ENCODE measurements around the gene SPRR3.

SPRR3 gene

DNA sequence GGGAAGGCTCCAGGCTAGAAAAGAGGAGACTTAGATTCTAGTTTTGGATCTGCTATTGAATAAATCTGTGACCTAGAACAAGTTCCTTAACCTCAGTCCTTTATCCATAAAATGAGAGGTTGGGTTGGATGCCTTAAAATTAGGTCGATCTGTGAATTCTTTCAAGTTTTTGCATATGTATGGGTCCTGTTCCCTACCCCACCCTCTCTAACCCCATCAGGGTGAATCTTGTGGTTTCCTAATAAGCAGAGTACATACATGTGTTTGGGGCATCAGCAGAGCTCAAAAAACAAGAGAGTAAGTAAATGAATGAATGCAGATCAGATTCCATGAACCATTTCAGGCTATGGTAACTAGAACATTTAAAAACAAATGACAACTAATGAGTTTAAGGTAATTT, 24.9 kb upstream of the SPRR3 start (continued):
- TF ChIP-seq ISL1 (CRISPR knock-in tag; IDR thresholded peaks at IDR 0.05) (no peak), TCF4 (CRISPR knock-in tag; IDR thresholded peaks at IDR 0.05; ENCODE audit: borderline replicate concordance) (no peak)

DNA sequence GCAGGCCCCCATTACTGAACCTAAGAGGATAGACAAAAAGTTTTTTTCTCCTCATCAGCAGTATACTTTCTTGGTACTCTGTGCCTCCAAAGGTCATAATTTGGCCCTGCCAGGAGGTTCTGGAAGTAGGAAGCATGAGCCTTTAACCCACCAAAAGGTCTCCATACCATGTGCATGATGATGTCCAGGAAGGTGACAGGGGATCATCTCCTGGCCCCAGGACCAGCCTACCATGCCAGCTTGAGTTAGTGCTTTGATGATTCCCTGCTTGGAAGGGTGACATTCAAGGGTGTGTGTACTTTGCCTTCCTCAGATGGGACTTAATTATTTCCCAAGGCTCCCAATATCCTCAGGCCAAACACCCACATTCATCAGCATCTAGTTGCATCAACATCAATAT, 23.9 kb upstream of the SPRR3 start:
- no peak for ATAC-seq
- TF ChIP-seq, protein P1, sequence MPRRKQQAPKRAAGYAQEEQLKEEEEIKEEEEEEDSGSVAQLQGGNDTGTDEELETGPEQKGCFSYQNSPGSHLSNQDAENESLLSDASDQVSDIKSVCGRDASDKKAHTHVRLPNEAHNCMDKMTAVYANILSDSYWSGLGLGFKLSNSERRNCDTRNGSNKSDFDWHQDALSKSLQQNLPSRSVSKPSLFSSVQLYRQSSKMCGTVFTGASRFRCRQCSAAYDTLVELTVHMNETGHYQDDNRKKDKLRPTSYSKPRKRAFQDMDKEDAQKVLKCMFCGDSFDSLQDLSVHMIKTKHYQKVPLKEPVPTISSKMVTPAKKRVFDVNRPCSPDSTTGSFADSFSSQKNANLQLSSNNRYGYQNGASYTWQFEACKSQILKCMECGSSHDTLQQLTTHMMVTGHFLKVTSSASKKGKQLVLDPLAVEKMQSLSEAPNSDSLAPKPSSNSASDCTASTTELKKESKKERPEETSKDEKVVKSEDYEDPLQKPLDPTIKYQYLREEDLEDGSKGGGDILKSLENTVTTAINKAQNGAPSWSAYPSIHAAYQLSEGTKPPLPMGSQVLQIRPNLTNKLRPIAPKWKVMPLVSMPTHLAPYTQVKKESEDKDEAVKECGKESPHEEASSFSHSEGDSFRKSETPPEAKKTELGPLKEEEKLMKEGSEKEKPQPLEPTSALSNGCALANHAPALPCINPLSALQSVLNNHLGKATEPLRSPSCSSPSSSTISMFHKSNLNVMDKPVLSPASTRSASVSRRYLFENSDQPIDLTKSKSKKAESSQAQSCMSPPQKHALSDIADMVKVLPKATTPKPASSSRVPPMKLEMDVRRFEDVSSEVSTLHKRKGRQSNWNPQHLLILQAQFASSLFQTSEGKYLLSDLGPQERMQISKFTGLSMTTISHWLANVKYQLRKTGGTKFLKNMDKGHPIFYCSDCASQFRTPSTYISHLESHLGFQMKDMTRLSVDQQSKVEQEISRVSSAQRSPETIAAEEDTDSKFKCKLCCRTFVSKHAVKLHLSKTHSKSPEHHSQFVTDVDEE (CRISPR knock-in tag; IDR thresholded peaks at IDR 0.05), result no peak
- TF ChIP-seq ISL1 (CRISPR knock-in tag; IDR thresholded peaks at IDR 0.05), result no peak
- no peak for TF ChIP-seq ZNF70 (CRISPR knock-in tag; IDR thresholded peaks at IDR 0.05)

DNA sequence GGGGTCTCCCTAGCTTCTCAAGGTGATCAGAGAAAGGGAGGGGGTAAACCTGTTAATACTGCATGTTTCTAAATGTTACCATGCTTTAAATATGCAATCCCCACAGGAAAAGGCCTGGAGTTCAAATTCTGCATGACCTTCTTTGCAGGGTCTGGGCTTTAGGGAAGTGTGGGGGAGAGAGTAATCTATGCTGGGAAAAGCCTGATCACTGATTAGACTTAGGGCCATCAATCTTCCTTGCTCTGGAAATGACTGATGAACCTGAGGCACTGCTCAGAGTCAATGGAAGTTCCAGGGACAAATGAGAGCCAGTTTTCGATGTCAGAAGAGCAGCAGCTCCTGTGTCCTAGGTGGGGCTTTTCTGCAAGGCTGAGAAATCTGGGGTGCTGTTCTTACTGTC, 20.9 kb upstream of the SPRR3 start:
- TF ChIP-seq, protein P2, sequence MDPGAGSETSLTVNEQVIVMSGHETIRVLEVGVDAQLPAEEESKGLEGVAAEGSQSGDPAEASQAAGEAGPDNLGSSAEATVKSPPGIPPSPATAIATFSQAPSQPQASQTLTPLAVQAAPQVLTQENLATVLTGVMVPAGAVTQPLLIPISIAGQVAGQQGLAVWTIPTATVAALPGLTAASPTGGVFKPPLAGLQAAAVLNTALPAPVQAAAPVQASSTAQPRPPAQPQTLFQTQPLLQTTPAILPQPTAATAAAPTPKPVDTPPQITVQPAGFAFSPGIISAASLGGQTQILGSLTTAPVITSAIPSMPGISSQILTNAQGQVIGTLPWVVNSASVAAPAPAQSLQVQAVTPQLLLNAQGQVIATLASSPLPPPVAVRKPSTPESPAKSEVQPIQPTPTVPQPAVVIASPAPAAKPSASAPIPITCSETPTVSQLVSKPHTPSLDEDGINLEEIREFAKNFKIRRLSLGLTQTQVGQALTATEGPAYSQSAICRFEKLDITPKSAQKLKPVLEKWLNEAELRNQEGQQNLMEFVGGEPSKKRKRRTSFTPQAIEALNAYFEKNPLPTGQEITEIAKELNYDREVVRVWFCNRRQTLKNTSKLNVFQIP (CRISPR knock-in tag; IDR thresholded peaks at IDR 0.05; ENCODE audit: borderline replicate concordance, low read depth), result no peak
- no peak for ATAC-seq

DNA sequence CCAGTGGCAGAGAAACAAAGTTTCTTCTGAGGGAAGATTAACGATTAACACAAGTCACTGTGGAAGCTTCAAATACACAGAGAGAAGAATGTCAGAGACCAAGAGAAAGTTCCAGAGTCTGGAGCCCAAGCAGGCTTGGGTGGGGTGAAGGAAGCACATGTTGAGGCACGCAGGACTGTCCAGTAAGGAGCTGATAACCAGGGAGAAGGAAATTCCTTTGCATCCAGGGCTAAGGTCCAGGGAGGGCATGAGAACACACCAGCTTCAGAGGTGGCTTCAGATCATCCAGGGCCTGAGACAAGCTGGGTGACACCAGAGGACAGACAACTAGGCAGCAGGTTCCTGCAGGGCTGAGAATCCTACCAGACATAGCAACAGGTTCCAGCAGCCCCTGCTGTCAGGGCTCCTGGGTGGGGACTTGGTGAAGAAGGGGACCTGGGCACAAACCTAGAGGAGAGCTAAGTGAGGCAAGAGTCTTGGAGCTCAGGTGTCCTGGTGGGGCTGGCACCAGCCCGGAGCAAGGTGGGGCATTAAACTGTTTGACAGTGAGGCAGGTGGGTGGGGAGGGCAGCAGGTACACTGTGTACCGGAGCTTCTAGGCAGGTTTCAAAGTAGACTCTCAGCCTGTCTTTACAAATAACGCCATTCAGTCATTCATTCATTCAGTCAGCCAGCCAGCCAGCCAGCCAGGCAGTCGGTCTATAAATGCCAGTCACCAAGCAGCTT, 20.2 kb upstream of the SPRR3 start:
- no peak for ATAC-seq
- TF ChIP-seq GLIS3 (CRISPR knock-in tag; IDR thresholded peaks at IDR 0.05) (no peak), TOX (CRISPR knock-in tag; IDR thresholded peaks at IDR 0.05; ENCODE audit: borderline replicate concordance) (no peak), ZNF8 (CRISPR knock-in tag; IDR thresholded peaks at IDR 0.05) (no peak), ZNF565 (CRISPR knock-in tag; conservative IDR thresholded peaks at IDR 0.05; ENCODE audit: low read depth) (no peak), CSDC2 (CRISPR knock-in tag; IDR thresholded peaks at IDR 0.05) (no peak), ZFP3 (CRISPR knock-in tag; IDR thresholded peaks at IDR 0.05) (no peak), BACH2 (CRISPR knock-in tag; IDR thresholded peaks at IDR 0.05; ENCODE audit: borderline replicate concordance) (no peak)
- TF ChIP-seq, protein P1 (CRISPR knock-in tag; IDR thresholded peaks at IDR 0.05), result no peak

DNA sequence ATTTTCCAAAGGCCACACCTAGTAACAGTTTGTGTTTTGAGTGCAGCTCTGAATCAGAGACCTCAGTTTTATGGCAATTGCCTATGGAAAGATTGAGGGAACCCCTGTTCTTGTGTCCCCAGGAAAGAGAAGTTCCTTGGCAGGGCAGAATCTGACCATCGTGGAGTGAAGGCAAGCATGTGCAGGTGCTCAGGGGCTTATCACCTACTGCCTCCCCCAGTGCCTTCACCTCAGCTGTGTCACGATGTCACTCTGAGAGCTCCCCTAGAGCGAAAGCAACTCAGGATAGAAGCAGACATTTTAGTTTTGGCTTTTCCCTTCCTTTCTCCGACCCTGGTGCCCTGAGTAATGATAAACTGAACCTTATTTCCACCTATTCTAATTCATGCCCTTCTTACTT, 19.5 kb upstream of the SPRR3 start:
- TF ChIP-seq, protein P3, sequence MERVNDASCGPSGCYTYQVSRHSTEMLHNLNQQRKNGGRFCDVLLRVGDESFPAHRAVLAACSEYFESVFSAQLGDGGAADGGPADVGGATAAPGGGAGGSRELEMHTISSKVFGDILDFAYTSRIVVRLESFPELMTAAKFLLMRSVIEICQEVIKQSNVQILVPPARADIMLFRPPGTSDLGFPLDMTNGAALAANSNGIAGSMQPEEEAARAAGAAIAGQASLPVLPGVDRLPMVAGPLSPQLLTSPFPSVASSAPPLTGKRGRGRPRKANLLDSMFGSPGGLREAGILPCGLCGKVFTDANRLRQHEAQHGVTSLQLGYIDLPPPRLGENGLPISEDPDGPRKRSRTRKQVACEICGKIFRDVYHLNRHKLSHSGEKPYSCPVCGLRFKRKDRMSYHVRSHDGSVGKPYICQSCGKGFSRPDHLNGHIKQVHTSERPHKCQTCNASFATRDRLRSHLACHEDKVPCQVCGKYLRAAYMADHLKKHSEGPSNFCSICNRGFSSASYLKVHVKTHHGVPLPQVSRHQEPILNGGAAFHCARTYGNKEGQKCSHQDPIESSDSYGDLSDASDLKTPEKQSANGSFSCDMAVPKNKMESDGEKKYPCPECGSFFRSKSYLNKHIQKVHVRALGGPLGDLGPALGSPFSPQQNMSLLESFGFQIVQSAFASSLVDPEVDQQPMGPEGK (CRISPR knock-in tag; IDR thresholded peaks at IDR 0.05; ENCODE audit: borderline replicate concordance), result no peak
- TF ChIP-seq ZC3H10 (CRISPR knock-in tag; IDR thresholded peaks at IDR 0.05), result no peak
- TF ChIP-seq, protein P4, sequence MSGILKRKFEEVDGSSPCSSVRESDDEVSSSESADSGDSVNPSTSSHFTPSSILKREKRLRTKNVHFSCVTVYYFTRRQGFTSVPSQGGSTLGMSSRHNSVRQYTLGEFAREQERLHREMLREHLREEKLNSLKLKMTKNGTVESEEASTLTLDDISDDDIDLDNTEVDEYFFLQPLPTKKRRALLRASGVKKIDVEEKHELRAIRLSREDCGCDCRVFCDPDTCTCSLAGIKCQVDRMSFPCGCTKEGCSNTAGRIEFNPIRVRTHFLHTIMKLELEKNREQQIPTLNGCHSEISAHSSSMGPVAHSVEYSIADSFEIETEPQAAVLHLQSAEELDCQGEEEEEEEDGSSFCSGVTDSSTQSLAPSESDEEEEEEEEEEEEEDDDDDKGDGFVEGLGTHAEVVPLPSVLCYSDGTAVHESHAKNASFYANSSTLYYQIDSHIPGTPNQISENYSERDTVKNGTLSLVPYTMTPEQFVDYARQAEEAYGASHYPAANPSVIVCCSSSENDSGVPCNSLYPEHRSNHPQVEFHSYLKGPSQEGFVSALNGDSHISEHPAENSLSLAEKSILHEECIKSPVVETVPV (CRISPR knock-in tag; IDR thresholded peaks at IDR 0.05), result no peak
- TF ChIP-seq OSR1 (CRISPR knock-in tag; IDR thresholded peaks at IDR 0.05), result no peak
- TF ChIP-seq BACH2 (CRISPR knock-in tag; IDR thresholded peaks at IDR 0.05; ENCODE audit: borderline replicate concordance), result no peak
- TF ChIP-seq TOX (CRISPR knock-in tag; IDR thresholded peaks at IDR 0.05; ENCODE audit: borderline replicate concordance), result no peak
- no peak for TF ChIP-seq GLIS3 (CRISPR knock-in tag; IDR thresholded peaks at IDR 0.05)
- TF ChIP-seq, protein P5, sequence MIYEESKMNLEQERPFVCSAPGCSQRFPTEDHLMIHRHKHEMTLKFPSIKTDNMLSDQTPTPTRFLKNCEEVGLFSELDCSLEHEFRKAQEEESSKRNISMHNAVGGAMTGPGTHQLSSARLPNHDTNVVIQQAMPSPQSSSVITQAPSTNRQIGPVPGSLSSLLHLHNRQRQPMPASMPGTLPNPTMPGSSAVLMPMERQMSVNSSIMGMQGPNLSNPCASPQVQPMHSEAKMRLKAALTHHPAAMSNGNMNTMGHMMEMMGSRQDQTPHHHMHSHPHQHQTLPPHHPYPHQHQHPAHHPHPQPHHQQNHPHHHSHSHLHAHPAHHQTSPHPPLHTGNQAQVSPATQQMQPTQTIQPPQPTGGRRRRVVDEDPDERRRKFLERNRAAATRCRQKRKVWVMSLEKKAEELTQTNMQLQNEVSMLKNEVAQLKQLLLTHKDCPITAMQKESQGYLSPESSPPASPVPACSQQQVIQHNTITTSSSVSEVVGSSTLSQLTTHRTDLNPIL (CRISPR knock-in tag; IDR thresholded peaks at IDR 0.05; ENCODE audit: low read depth), result no peak
- TF ChIP-seq ESRRG (CRISPR knock-in tag; IDR thresholded peaks at IDR 0.05), result no peak
- TF ChIP-seq ZFP30 (CRISPR knock-in tag; IDR thresholded peaks at IDR 0.05), result no peak
- TF ChIP-seq CSDC2 (CRISPR knock-in tag; IDR thresholded peaks at IDR 0.05), result no peak
- TF ChIP-seq ARNTL (CRISPR knock-in tag; IDR thresholded peaks at IDR 0.05; ENCODE audit: borderline replicate concordance, low read depth), result no peak
- TF ChIP-seq TCF4 (CRISPR knock-in tag; IDR thresholded peaks at IDR 0.05; ENCODE audit: borderline replicate concordance), result no peak
- no peak for TF ChIP-seq RARB (CRISPR knock-in tag; IDR thresholded peaks at IDR 0.05)

More for the DNA sequence above, 19.5 kb upstream of the SPRR3 start:
- ATAC-seq, result no peak

Data from SK-N-SH treated with all-trans-retinoic acid at 6 μM for 48 hours (cell line).